Lower leg skin (tissue), 3 donors: ENCODE measurements around the gene FASTK.

ENCODE experiments used
- CTCF ChIP-seq, 3 donors: fragments of 450-650 bp; IDR thresholded peaks; one replicate each; pipeline ENCODE4 v1.5.1; 2016; ENCODE audit warnings: antibody characterized with exemption in 3 of 3, mild to moderate bottlenecking in 3 of 3, moderate library complexity in 2 of 3
- POLR2A ChIP-seq, 2 donors: fragments of 450-650 bp; IDR thresholded peaks; one replicate each; pipeline ENCODE4 v1.6.1; 2016 to 2017; ENCODE audit warnings: antibody characterized with exemption in 2 of 2, mild to moderate bottlenecking in 1 of 2, moderate library complexity in 1 of 2

DNA sequence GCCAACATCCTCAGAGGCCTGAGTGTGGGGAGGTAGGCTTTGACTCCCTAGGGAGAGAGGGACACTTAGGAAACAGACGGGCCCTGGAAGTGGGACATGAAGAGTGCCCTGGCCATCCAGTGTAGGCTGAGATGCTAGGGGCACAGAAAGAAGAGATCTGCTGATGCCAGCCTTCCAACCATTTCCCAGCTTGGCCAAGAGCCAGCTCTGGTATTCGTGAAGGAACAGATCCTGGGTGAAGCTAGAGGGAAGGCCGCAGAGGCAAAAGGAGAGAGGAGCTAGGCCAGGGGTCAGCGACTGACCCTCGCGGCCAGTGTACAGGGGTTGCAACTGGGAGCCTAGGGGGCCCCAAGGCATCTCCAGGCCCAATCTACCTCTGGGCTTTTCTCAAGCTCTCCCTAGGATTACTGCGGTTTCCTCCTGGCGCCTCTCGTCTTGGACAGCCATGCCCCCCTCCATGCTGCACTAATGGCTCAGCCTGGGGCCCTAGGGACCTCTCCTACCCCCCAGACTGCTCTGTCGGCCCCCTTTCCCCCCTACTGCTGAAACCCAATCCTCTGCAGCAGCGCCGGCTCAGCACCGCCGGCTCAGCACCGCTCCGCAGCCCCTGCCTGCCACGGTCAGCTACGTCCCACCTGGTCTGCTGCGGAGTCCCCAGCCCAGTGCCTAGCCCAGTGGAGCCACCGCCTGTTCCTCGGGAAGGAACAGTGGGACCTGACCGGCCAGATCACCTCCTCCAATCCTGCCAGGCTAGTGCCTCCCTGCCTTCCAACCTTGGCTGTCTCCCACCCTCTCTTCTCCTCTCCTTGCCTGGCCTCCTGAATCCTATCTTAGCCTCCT lies 32.4 kb downstream of the FASTK start, which contains the start of gene ASIC3:
- TF ChIP-seq CTCF (IDR thresholded peaks at IDR 0.05) (no peak), POLR2A (IDR thresholded peaks at IDR 0.05) (no peak)
